AG04450 (cell line): ENCODE results near the gene ZNF835. TPM values are rescaled to one million over a fixed set of nuclear protein-coding genes. Genes with fewer than 3 reads are reported as not detected.

Experiments used
- CTCF ChIA-PET: fragments of 300-600, 350-600 bp; formaldehyde crosslinking; extraction: SDS; loops from one replicate; lab custom pipeline; 2022; ENCODE audit warnings: antibody characterized with exemption, inconsistent platforms; lab: Charles Lee
- POLR2A ChIA-PET: fragments of 350-600 bp; formaldehyde crosslinking; extraction: SDS; loops from one replicate; lab custom pipeline; 2021; ENCODE audit warnings: antibody characterized with exemption, inconsistent platforms; lab: Yijun Ruan, JAX
- DNase-seq: peaks from one replicate; pipeline ENCODE4 v3.0.0-alpha.2; 2011; ENCODE audit warnings: low read depth, low spot score
- H3K27ac ChIP-seq: one replicate; pipeline ENCODE4 v1.5.1; 2012; ENCODE audit warnings: low read depth, low read length, control low read depth
- H3K27me3 ChIP-seq: one replicate; pipeline ENCODE4 v1.6.0; 2012; ENCODE audit warnings: low read length; ENCODE audit not compliant: control insufficient read depth, insufficient read depth
- H3K4me3 ChIP-seq: 2 replicates; pipeline ENCODE4 v1.5.1; 2011; ENCODE audit warnings: mild to moderate bottlenecking, low read depth, low read length, control low read depth
- H3K9me3 ChIP-seq: 2 replicates; pipeline ENCODE4 v1.5.1; 2012; ENCODE audit warnings: low read length; ENCODE audit not compliant: control insufficient read depth, insufficient read depth
- polyA plus RNA-seq: library from polyadenylated mRNA; depleted of rRNA; stranded (reverse); fragments of >200 nt; gene quantifications from 2 replicates; pipeline ENCODE4 v1.2.3, GENCODE V29; 2011
- TF ChIP-seq, protein P1 (sequence below): IDR thresholded peaks from 2 replicates; pipeline ENCODE4 v1.5.1; 2011; ENCODE audit warnings: low read depth, low read length, control low read depth, inconsistent platforms

The ZNF835 gene
- polyA plus RNA-seq, 1 experiment = not detected

DNA sequence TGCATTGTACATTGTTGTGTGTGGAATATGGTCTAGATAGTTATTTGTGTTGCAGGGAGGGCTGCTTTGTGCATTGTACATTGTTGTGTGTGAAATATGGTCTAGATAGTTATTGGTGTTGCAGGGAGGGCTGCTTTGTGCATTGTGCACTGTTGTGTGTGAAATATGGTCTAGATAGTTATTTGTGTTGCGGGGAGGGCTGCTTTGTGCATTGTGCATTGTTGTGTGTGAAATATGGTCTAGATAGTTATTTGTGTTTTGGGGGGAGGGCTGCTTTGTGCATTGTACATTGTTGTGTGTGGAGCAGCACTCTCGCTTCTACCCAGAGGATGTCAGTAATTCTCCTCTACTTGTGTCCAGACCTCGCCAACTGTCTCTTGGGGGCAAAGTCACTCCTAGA, 36.3 kb upstream of the ZNF835 start:
- POLR2A ChIA-PET = no interaction called here
- CTCF ChIA-PET = no interaction called here
- peaks cover 16% of the 10 kb centered on the region for H3K9me3 ChIP-seq

GRCh38 chr19:56705939-56706338, 34.4 kb upstream of the ZNF835 start:
- CTCF ChIA-PET = no interaction called here
- TF ChIP-seq, protein P1, sequence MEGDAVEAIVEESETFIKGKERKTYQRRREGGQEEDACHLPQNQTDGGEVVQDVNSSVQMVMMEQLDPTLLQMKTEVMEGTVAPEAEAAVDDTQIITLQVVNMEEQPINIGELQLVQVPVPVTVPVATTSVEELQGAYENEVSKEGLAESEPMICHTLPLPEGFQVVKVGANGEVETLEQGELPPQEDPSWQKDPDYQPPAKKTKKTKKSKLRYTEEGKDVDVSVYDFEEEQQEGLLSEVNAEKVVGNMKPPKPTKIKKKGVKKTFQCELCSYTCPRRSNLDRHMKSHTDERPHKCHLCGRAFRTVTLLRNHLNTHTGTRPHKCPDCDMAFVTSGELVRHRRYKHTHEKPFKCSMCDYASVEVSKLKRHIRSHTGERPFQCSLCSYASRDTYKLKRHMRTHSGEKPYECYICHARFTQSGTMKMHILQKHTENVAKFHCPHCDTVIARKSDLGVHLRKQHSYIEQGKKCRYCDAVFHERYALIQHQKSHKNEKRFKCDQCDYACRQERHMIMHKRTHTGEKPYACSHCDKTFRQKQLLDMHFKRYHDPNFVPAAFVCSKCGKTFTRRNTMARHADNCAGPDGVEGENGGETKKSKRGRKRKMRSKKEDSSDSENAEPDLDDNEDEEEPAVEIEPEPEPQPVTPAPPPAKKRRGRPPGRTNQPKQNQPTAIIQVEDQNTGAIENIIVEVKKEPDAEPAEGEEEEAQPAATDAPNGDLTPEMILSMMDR = no peak
- DNase-seq = no peak
- Histone ChIP-seq H3K27ac (no peak overlapping the region), H3K9me3 (peaks cover 12% of the 10 kb centered on the region), H3K4me3 (no peak overlapping the region), H3K27me3 (no peaks in the 10 kb centered on the region)
- POLR2A ChIA-PET = no interaction called here

More for the DNA sequence above, 36.3 kb upstream of the ZNF835 start:
- no peak for DNase-seq
- Histone ChIP-seq H3K4me3 (no peak overlapping the region), H3K27ac (no peak overlapping the region), H3K27me3 (no peaks in the 10 kb centered on the region)
- TF ChIP-seq, protein P1 = no peak

DNA sequence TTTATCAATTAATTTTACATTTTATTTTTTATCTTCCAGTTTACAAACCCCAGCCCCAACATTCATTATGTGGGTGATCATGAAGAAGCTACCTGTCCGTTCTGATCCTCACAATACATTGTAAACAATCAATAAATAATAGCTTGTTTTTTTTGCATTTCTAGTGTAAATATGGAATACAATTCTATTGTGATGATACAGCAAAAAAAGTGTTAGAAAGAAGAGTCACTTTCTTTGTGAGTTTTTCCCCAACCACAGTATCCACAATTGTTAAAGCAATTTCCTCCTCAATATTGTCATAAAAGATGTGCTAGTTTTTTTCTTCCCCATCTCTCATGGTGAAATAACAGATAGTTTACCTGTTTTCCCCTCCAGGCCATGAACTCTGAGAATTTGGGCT, 30.3 kb upstream of the ZNF835 start:
- Histone ChIP-seq H3K27ac (no peak overlapping the region), H3K4me3 (no peak overlapping the region), H3K9me3 (peaks cover 11% of the 10 kb centered on the region), H3K27me3 (no peaks in the 10 kb centered on the region)
- CTCF ChIA-PET = no interaction called here
- TF ChIP-seq, protein P1 = no peak
- POLR2A ChIA-PET = no interaction called here
- DNase-seq = no peak

- Histone ChIP-seq H3K4me3 (no peak overlapping the region), H3K27me3 (no peaks in the 10 kb centered on the region), H3K9me3 (peaks cover 17% of the 10 kb centered on the region), H3K27ac (no peak overlapping the region)
- ChIA-PET POLR2A (no interaction called here), CTCF (no interaction called here)
- TF ChIP-seq, protein P1 = no peak
- no peak for DNase-seq
Measured at GRCh38 chr19:56699552-56699951, 28.0 kb upstream of the ZNF835 start.

DNA sequence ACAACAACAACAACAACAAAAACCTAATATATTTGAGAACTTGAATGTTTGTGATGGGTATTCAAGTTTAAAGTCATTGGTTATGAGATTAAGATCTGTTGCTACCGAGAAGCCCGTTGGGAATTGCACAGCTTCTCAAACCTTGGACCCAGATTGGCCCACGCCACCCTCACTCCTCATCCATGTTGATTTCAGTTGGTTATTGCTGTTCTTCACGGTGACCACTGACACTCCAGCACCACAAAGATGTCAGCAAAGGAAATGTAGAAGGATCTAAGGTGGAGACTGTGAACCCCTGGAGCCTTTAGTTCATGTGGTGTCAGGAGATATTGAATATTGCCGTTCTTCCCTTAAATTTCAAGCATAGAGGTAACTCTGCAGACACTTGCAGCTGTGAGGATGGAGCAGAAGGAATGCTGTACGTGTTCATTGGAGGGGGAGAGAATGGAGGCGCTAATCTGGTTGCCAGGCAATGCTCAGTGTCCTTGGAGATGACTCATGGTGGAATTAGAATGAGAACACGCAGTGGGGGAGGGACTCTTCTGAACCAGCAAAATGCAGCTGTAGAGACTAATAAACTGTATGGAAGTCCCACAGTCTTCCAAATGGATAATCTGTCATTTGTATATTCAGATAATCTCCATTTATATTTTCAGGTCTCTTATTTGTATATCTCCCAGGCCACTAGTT, 20.8 kb upstream of the ZNF835 start:
- H3K27me3 ChIP-seq = no peaks in the 10 kb centered on the region
- POLR2A ChIA-PET = no interaction called here
- no peak for DNase-seq
- H3K9me3 ChIP-seq = peaks cover 45% of the 10 kb centered on the region
- TF ChIP-seq, protein P1 = no peak
- CTCF ChIA-PET = no interaction called here
- H3K27ac ChIP-seq = no peak overlapping the region
- H3K4me3 ChIP-seq = no peak overlapping the region
